Sigmoid colon (tissue), 3 donors: ENCODE data around the gene NRP1.

Experiments used
- POLR2A ChIP-seq, 2 donors: fragments of 450-650 bp; IDR thresholded peaks; one replicate each; pipeline ENCODE4 v1.6.1; 2016; ENCODE audit warnings: antibody characterized with exemption in 2 of 2, mild to moderate bottlenecking in 2 of 2, moderate library complexity in 2 of 2
- TF ChIP-seq, protein P1 (sequence below), 4 experiments: fragments of 450-650 bp in 3 of 4; fragments of 200-600 bp in 1 of 4; IDR thresholded peaks; one replicate each; pipeline ENCODE4 v1.5.1; 2016 to 2019; ENCODE audit warnings: antibody characterized with exemption in 4 of 4, mild to moderate bottlenecking in 3 of 4, moderate library complexity in 2 of 4

DNA sequence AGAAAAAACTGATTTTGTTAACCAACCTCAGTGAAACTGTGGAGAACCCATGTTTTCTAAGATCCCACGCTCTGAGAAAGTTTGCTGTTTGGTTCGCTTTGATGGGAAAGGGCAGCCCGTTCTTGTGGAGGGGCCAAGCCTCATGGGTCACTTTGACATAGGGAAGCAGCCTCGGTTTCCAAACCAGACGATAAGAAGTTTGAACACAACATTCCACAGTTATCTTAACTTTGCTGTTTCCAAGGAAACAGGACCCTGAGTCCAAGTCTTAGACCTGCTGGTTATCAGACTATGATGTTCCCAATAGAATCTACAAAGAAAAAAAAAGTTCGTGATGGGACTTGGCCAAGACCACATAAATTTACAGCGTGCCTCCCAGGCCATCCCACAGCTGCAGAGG, 182.3 kb downstream of the NRP1 start:
- TF ChIP-seq, protein P1, sequence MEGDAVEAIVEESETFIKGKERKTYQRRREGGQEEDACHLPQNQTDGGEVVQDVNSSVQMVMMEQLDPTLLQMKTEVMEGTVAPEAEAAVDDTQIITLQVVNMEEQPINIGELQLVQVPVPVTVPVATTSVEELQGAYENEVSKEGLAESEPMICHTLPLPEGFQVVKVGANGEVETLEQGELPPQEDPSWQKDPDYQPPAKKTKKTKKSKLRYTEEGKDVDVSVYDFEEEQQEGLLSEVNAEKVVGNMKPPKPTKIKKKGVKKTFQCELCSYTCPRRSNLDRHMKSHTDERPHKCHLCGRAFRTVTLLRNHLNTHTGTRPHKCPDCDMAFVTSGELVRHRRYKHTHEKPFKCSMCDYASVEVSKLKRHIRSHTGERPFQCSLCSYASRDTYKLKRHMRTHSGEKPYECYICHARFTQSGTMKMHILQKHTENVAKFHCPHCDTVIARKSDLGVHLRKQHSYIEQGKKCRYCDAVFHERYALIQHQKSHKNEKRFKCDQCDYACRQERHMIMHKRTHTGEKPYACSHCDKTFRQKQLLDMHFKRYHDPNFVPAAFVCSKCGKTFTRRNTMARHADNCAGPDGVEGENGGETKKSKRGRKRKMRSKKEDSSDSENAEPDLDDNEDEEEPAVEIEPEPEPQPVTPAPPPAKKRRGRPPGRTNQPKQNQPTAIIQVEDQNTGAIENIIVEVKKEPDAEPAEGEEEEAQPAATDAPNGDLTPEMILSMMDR (IDR thresholded peaks at IDR 0.05), result no peak
- TF ChIP-seq POLR2A (IDR thresholded peaks at IDR 0.05), result no peak
